ENCODE results near the gene PALMD.

Gene PALMD

GRCh38 chr1:99737016-99737415, 91.1 kb downstream of the PALMD start:
- no peak overlapping the region for H3K4me3 ChIP-seq (replicated peaks; ENCODE audit: insufficient read depth, low read length)
- H3K27me3 ChIP-seq (ENCODE audit: insufficient read depth, poor library complexity, severe bottlenecking) = no peaks in the 10 kb centered on the region
- no peak overlapping the region for H3K27ac ChIP-seq (replicated peaks)
- TF ChIP-seq GABPA (IDR thresholded peaks at IDR 0.05; ENCODE audit: low read depth) = no peak
- TF ChIP-seq CTCF (IDR thresholded peaks at IDR 0.05; ENCODE audit: insufficient read depth, low read length) = no peak
- TF ChIP-seq REST (IDR thresholded peaks at IDR 0.05; ENCODE audit: insufficient replicate concordance, low read depth) = no peak
- no peak for TF ChIP-seq POLR2AphosphoS5 (IDR thresholded peaks at IDR 0.05; ENCODE audit: low read depth)
- no peak for TF ChIP-seq SPI1 (IDR thresholded peaks at IDR 0.05; ENCODE audit: borderline replicate concordance, low read depth)
- DNase-seq (ENCODE audit: low read depth in 1 of 2, low spot score in 1 of 2) = peak in 1 of 2 experiments; percentile 18

GRCh38 chr1:99738858-99739465, 93.0 kb downstream of the PALMD start:
- DNase-seq (ENCODE audit: low read depth in 1 of 2, low spot score in 1 of 2) = no peak
- H3K27ac ChIP-seq (replicated peaks) = no peak overlapping the region
- H3K27me3 ChIP-seq (ENCODE audit: insufficient read depth, poor library complexity, severe bottlenecking) = no peaks in the 10 kb centered on the region
- no peak overlapping the region for H3K4me3 ChIP-seq (replicated peaks; ENCODE audit: insufficient read depth, low read length)
- no peak for TF ChIP-seq CTCF (IDR thresholded peaks at IDR 0.05; ENCODE audit: insufficient read depth, low read length)
- TF ChIP-seq GABPA (IDR thresholded peaks at IDR 0.05; ENCODE audit: low read depth) = no peak
- TF ChIP-seq REST (IDR thresholded peaks at IDR 0.05; ENCODE audit: insufficient replicate concordance, low read depth) = no peak
- TF ChIP-seq SPI1 (IDR thresholded peaks at IDR 0.05; ENCODE audit: borderline replicate concordance, low read depth) = no peak
- TF ChIP-seq POLR2AphosphoS5 (IDR thresholded peaks at IDR 0.05; ENCODE audit: low read depth) = no peak

GRCh38 chr1:99740141-99740540, 94.2 kb downstream of the PALMD start:
- TF ChIP-seq SPI1 (IDR thresholded peaks at IDR 0.05; ENCODE audit: borderline replicate concordance, low read depth) = no peak
- TF ChIP-seq GABPA (IDR thresholded peaks at IDR 0.05; ENCODE audit: low read depth) = no peak
- no peak for TF ChIP-seq REST (IDR thresholded peaks at IDR 0.05; ENCODE audit: insufficient replicate concordance, low read depth)
- no peak for TF ChIP-seq POLR2AphosphoS5 (IDR thresholded peaks at IDR 0.05; ENCODE audit: low read depth)
- TF ChIP-seq CTCF (IDR thresholded peaks at IDR 0.05; ENCODE audit: insufficient read depth, low read length) = no peak
- DNase-seq (ENCODE audit: low read depth in 1 of 2, low spot score in 1 of 2) = no peak
- Histone ChIP-seq H3K27me3 (ENCODE audit: insufficient read depth, poor library complexity, severe bottlenecking) (no peaks in the 10 kb centered on the region), H3K4me3 (replicated peaks; ENCODE audit: insufficient read depth, low read length) (no peak overlapping the region), H3K27ac (replicated peaks) (no peak overlapping the region)
